GM13977 (cell line): ENCODE results near the gene TRRAP.
A peak's percentile ranks its signal among the peaks of the same experiment; 100 is the strongest.

Source experiments
- DNase-seq: peaks from one replicate; pipeline ENCODE4 v3.0.0; 2012; ENCODE audit warnings: low spot score
- CTCF ChIP-seq: IDR thresholded peaks from 2 replicates; pipeline ENCODE4 v1.5.1; 2012; ENCODE audit warnings: mild to moderate bottlenecking, control low read depth; ENCODE audit not compliant: insufficient read depth; ENCODE audit errors: extremely low read depth, missing control alignments
- in situ Hi-C: fragments of 300-500 bp; cut with MboI; formaldehyde crosslinking; loops from one replicate; pipeline ENCODE4 v1.12.0; 2022; ENCODE audit warnings: low sequenced_read_pairs, low pct_unique_long_range_greater_than_20kb, mixed read lengths, inconsistent platforms; ENCODE audit not compliant: unreplicated experiment

The TRRAP gene

GRCh38 chr7:99031496-99031895, 153.2 kb downstream of the TRRAP start:
- in situ Hi-C loops, result no loop called here
- no peak for DNase-seq
- no peak for TF ChIP-seq CTCF

GRCh38 chr7:99032928-99033327, 154.6 kb downstream of the TRRAP start:
- TF ChIP-seq CTCF, result no peak
- no peak for DNase-seq
- in situ Hi-C loops, result no loop called here

- TF ChIP-seq CTCF, result no peak
- in situ Hi-C loops, result no loop called here
These were observed 155.4 kb downstream of the TRRAP start for GRCh38 chr7:99033765-99034164.

GRCh38 chr7:99034932-99035722, 156.8 kb downstream of the TRRAP start:
- TF ChIP-seq CTCF, result no peak
- no peak for DNase-seq
- in situ Hi-C loops, result no loop called here

More at GRCh38 chr7:99033765-99034164, 155.4 kb downstream of the TRRAP start:
- DNase-seq, result no peak

- no peak for DNase-seq
- in situ Hi-C loops, result no loop called here
- TF ChIP-seq CTCF, result no peak
These were observed 157.6 kb downstream of the TRRAP start for GRCh38 chr7:99035723-99036545.

GRCh38 chr7:99036546-99037111, 158.3 kb downstream of the TRRAP start:
- in situ Hi-C loops, result no loop called here
- peak; percentile 31 for TF ChIP-seq CTCF
- DNase-seq, result no peak
